Measurements from ENCODE around the gene PGGHG.

PGGHG gene

DNA sequence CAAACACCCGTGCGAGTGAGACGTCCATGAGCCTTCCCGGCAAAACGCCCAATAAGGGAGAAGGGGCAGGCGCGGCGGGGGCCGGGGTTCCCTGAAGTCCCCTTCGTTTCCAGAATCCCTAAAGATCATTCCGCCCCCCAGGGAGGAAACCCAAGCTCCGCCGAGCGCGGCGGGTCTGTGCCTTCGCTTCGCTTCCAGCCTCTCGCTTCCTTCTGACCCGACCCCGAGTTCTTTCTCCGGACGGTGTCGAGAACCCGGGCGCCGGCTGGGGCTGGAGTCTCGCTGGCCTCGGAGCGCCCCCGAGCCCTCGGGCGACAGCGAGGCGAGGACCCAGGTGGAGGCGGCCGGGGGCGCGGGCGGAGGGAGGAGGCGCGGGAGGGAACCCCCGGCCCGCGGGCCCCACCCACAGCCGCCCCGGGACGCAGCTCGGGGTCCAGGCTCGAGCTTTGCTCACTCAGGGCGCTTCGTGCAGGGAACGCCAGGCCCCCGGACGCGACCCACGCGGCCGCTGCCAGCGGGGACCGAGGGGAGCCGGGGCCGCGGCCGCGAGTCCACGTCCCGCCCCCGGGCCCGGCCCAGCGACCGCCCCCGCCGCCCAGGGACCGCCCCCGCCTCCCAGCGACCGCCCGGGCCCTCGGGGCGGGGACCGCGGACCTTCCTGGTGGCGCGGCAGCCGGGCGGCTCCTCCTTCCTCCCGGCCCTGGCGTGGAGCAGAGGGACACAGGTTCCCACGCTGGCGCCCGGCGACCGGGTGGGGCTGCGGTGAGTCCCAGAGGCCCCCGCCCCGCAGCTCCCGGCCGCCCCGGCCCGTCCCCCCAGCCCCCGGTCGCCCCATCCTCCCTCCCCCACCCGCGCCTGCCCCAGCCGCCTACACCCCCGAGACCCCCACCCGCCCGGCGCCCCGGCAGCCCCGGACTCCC is at the start of gene PGGHG:
Gene PGGHG, plus strand, starts transcription at position 649 of the 920 bp plus-strand sequence. CDS start 691 bp downstream, outside the sequence.
- Histone ChIP-seq H3K36me3 (ENCODE audit: control insufficient read depth in 2 of 2, insufficient read depth in 2 of 2, low read length in 2 of 2) (no peaks in the 10 kb centered on the region), H3K4me3 (ENCODE audit: low read length in 2 of 2) (peak within 1 kb of the TSS; percentile 47 to 77), H3K4me1 (ENCODE audit: control insufficient read depth, insufficient read depth, low read length) (peaks cover 16% of the 10 kb centered on the region), H3K9ac (ENCODE audit: low read length in 2 of 2) (peak within 1 kb of the TSS; percentile 35 to 60), H3K9me3 (ENCODE audit: control insufficient read depth in 2 of 2, low read length in 2 of 2) (no peaks in the 10 kb centered on the region), H3K27ac (ENCODE audit: low read length) (no peak within 1 kb of the TSS), H3K27me3 (ENCODE audit: control insufficient read depth in 1 of 2, insufficient read depth in 2 of 2, low read length in 2 of 2) (peaks cover 9 to 11% of the 10 kb centered on the region in 2 donors)

DNA sequence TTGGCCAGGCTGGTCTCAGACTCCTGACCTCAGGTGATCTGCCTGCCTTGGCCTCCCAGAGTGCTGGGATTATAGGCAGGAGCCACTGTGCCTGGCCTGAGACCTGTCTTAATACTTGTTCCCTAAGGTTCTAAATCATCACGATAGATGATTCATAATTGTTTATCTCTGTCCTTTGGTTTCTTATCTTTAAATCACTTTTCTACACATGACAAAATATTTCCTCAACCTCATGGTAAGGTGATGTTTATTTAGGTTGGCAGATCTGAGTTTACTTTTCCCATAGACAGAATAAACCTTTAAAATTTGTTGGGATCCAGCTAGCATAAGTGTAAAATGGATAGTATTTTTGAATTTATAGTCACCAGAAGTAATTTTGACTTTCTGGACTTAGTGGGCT is 48.6 kb upstream of the PGGHG start:
- Histone ChIP-seq H3K27ac (ENCODE audit: low read length) (no peak overlapping the region), H3K9me3 (ENCODE audit: control insufficient read depth in 2 of 2, low read length in 2 of 2) (no peaks in the 10 kb centered on the region), H3K4me3 (ENCODE audit: low read length in 2 of 2) (no peak overlapping the region), H3K9ac (ENCODE audit: low read length in 2 of 2) (no peak overlapping the region), H3K36me3 (ENCODE audit: control insufficient read depth in 2 of 2, insufficient read depth in 2 of 2, low read length in 2 of 2) (peaks cover 19 to 24% of the 10 kb centered on the region in 2 donors), H3K27me3 (ENCODE audit: control insufficient read depth in 1 of 2, insufficient read depth in 2 of 2, low read length in 2 of 2) (no peaks in the 10 kb centered on the region), H3K4me1 (ENCODE audit: control insufficient read depth, insufficient read depth, low read length) (peaks cover 7% of the 10 kb centered on the region)

DNA sequence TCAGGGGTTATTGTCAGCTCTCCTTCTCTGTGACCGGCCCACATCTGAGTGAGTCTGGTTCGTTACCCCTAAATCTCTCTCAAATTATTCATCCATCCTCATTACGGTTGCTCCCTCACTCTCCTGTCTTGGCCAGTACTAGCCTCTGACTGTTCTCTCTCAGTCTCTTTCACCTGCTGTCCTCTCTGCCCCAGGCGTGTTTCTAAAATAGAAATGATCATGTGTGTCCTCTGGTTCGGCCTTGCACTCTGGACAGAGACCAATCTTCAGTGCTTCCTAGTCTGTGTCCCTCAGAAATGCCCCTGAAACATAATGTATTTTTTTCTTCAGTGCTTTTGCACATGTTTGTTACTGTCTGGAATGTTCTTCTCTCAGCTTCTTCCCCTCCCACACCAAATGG is 47.3 kb upstream of the PGGHG start:
- peaks cover 2% of the 10 kb centered on the region for H3K4me1 ChIP-seq (ENCODE audit: control insufficient read depth, insufficient read depth, low read length)
- no peak overlapping the region for H3K27ac ChIP-seq (ENCODE audit: low read length)
- H3K4me3 ChIP-seq (ENCODE audit: low read length in 2 of 2), result no peak overlapping the region
- no peaks in the 10 kb centered on the region for H3K9me3 ChIP-seq (ENCODE audit: control insufficient read depth in 2 of 2, low read length in 2 of 2)
- no peak overlapping the region for H3K9ac ChIP-seq (ENCODE audit: low read length in 2 of 2)
- no peaks in the 10 kb centered on the region for H3K27me3 ChIP-seq (ENCODE audit: control insufficient read depth in 1 of 2, insufficient read depth in 2 of 2, low read length in 2 of 2)
- H3K36me3 ChIP-seq (ENCODE audit: control insufficient read depth in 2 of 2, insufficient read depth in 2 of 2, low read length in 2 of 2), result peaks cover 31 to 36% of the 10 kb centered on the region in 2 donors

DNA sequence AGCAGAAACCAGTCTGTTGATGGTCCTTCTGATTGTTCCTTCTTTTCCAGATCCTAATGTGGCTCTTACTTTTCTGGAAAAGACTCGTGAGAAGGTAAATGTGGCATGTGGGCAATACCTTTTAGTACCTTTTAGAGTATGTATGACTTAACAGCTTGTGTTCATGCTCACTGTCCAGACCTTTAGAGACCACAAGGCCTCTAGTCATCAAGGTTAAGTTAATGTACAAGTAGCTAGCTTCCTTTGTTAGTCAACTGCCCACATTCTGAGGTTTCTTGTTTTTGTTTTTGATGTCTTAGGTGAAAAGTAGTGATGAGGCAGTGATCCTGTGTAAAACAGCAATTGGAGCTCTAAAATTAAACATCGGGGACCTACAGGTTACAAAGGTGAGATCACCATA is 44.5 kb upstream of the PGGHG start:
- Histone ChIP-seq H3K9ac (ENCODE audit: low read length in 2 of 2) (no peak overlapping the region), H3K36me3 (ENCODE audit: control insufficient read depth in 2 of 2, insufficient read depth in 2 of 2, low read length in 2 of 2) (peaks cover 50 to 55% of the 10 kb centered on the region in 2 donors), H3K4me1 (ENCODE audit: control insufficient read depth, insufficient read depth, low read length) (no peaks in the 10 kb centered on the region), H3K9me3 (ENCODE audit: control insufficient read depth in 2 of 2, low read length in 2 of 2) (no peaks in the 10 kb centered on the region), H3K4me3 (ENCODE audit: low read length in 2 of 2) (no peak overlapping the region), H3K27me3 (ENCODE audit: control insufficient read depth in 1 of 2, insufficient read depth in 2 of 2, low read length in 2 of 2) (no peaks in the 10 kb centered on the region), H3K27ac (ENCODE audit: low read length) (no peak overlapping the region)

DNA sequence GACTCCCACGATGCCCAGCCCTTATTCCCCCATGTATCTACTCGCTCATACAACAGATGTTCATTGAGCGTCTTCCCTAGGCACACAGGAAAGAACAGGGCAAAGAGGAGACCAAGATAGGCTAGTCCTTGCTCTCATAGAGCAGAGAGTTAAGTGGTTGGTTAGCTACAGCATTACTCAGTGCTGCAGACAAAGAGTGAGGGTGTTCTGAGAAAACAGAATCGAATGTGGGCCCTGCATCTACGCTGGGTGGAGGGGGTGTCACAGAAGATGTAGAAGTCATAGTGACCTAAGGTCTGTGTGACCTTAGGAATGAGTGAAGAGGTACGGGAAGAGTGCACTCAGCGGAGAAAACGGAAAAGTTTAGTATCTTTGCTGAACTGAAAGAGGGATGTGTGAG is 39.9 kb upstream of the PGGHG start:
- peaks cover 61 to 65% of the 10 kb centered on the region in 2 donors for H3K36me3 ChIP-seq (ENCODE audit: control insufficient read depth in 2 of 2, insufficient read depth in 2 of 2, low read length in 2 of 2)
- no peak overlapping the region for H3K4me3 ChIP-seq (ENCODE audit: low read length in 2 of 2)
- H3K9me3 ChIP-seq (ENCODE audit: control insufficient read depth in 2 of 2, low read length in 2 of 2), result no peaks in the 10 kb centered on the region
- H3K9ac ChIP-seq (ENCODE audit: low read length in 2 of 2), result no peak overlapping the region
- H3K27me3 ChIP-seq (ENCODE audit: control insufficient read depth in 1 of 2, insufficient read depth in 2 of 2, low read length in 2 of 2), result no peaks in the 10 kb centered on the region
- H3K27ac ChIP-seq (ENCODE audit: low read length), result no peak overlapping the region
- H3K4me1 ChIP-seq (ENCODE audit: control insufficient read depth, insufficient read depth, low read length), result no peaks in the 10 kb centered on the region

DNA sequence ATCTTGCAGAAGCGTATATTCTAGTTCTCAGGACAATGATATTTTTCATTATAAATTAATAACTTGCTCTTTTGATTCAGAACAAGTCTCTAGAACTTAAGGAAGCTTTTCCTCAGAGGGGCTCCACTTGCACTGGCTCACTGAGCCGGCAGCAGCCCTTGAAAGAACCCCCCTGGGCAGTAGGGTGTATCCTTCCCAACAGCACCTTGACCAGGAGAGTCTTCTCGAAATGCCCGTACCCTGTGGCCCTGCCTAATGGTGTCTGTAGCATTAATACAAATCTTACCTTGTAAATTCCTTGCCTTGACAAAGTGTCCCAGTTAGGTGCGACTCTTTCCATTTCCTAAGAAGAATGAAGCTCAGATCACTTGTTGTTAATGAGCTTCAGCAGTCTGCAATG is 38.7 kb upstream of the PGGHG start:
- no peaks in the 10 kb centered on the region for H3K9me3 ChIP-seq (ENCODE audit: control insufficient read depth in 2 of 2, low read length in 2 of 2)
- peaks cover 52 to 58% of the 10 kb centered on the region in 2 donors for H3K36me3 ChIP-seq (ENCODE audit: control insufficient read depth in 2 of 2, insufficient read depth in 2 of 2, low read length in 2 of 2)
- no peaks in the 10 kb centered on the region for H3K4me1 ChIP-seq (ENCODE audit: control insufficient read depth, insufficient read depth, low read length)
- H3K27me3 ChIP-seq (ENCODE audit: control insufficient read depth in 1 of 2, insufficient read depth in 2 of 2, low read length in 2 of 2), result no peaks in the 10 kb centered on the region
- H3K9ac ChIP-seq (ENCODE audit: low read length in 2 of 2), result no peak overlapping the region
- no peak overlapping the region for H3K4me3 ChIP-seq (ENCODE audit: low read length in 2 of 2)
- no peak overlapping the region for H3K27ac ChIP-seq (ENCODE audit: low read length)

DNA sequence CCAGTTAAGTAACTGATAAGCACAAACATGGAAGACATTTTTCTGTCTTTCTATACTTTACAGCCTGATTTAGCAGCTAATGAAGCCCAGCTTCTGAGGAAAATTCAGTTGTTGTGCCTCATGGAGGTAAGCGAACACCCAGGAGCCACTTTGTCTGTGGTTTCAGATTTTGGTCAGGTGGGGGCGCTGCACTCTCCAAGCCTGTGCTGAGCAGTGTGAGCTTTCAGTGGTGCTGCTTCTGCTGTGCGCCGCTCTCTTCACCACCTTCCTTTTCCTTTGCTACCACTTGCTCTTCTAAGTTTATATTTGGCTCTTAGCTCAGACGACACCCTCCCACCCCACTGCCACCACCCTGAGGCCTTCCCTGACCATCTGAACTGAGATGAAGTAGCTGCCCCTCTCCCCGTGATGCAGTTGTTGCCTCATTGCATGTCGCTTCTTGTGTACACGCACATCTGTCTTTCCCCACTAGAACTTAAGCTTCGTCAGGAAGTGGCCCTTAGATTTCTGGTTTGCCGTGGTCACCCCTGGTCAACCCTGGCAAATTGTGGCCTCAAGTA is 38.1 kb upstream of the PGGHG start:
- H3K9ac ChIP-seq (ENCODE audit: low read length in 2 of 2), result no peak overlapping the region
- H3K36me3 ChIP-seq (ENCODE audit: control insufficient read depth in 2 of 2, insufficient read depth in 2 of 2, low read length in 2 of 2), result peaks cover 46 to 52% of the 10 kb centered on the region in 2 donors
- no peaks in the 10 kb centered on the region for H3K27me3 ChIP-seq (ENCODE audit: control insufficient read depth in 1 of 2, insufficient read depth in 2 of 2, low read length in 2 of 2)
- H3K9me3 ChIP-seq (ENCODE audit: control insufficient read depth in 2 of 2, low read length in 2 of 2), result no peaks in the 10 kb centered on the region
- H3K27ac ChIP-seq (ENCODE audit: low read length), result no peak overlapping the region
- no peaks in the 10 kb centered on the region for H3K4me1 ChIP-seq (ENCODE audit: control insufficient read depth, insufficient read depth, low read length)
- no peak overlapping the region for H3K4me3 ChIP-seq (ENCODE audit: low read length in 2 of 2)

DNA sequence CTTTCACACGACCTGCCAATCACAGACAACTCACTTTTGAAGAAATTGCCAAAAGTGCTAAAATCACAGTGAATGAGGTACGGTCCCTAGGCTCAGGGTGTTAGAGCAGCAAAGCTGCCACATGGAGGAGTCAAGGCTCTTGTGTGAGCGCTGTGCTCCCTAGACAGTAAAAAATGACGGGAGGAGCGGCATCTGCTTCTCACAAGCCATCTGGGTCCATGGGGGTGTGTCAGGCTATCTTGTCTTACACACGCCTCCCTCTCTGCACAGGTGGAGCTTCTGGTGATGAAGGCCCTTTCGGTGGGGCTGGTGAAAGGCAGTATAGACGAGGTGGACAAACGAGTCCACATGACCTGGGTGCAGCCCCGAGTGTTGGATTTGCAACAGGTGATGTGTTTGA is 37.4 kb upstream of the PGGHG start:
- Histone ChIP-seq H3K4me1 (ENCODE audit: control insufficient read depth, insufficient read depth, low read length) (no peaks in the 10 kb centered on the region), H3K4me3 (ENCODE audit: low read length in 2 of 2) (no peak overlapping the region), H3K36me3 (ENCODE audit: control insufficient read depth in 2 of 2, insufficient read depth in 2 of 2, low read length in 2 of 2) (peaks cover 40 to 46% of the 10 kb centered on the region in 2 donors), H3K9me3 (ENCODE audit: control insufficient read depth in 2 of 2, low read length in 2 of 2) (no peaks in the 10 kb centered on the region), H3K27ac (ENCODE audit: low read length) (no peak overlapping the region), H3K9ac (ENCODE audit: low read length in 2 of 2) (no peak overlapping the region), H3K27me3 (ENCODE audit: control insufficient read depth in 1 of 2, insufficient read depth in 2 of 2, low read length in 2 of 2) (no peaks in the 10 kb centered on the region)

DNA sequence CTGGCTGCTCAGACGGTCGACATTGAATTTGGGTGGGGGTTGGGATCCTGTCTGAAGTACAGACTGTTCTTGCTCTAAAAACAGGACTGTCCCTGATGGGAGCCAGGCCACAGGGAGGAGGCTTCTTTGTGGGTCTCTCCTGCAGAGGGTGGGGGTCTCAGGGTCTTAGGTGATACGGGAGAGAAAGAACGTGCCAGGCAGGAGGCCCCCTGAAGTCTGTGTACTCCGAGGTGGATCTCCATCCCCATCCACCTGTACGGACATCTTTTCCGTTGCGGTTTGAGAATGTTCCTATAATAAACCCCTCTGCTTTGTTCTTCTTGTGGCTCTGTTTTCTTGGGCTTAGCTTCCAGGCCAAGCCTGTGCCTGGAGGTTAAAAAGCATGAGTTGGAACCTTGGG is 36.3 kb upstream of the PGGHG start:
- no peak overlapping the region for H3K9ac ChIP-seq (ENCODE audit: low read length in 2 of 2)
- H3K9me3 ChIP-seq (ENCODE audit: control insufficient read depth in 2 of 2, low read length in 2 of 2), result no peaks in the 10 kb centered on the region
- H3K27me3 ChIP-seq (ENCODE audit: control insufficient read depth in 1 of 2, insufficient read depth in 2 of 2, low read length in 2 of 2), result no peaks in the 10 kb centered on the region
- H3K4me1 ChIP-seq (ENCODE audit: control insufficient read depth, insufficient read depth, low read length), result no peaks in the 10 kb centered on the region
- H3K36me3 ChIP-seq (ENCODE audit: control insufficient read depth in 2 of 2, insufficient read depth in 2 of 2, low read length in 2 of 2), result peaks cover 32 to 42% of the 10 kb centered on the region in 2 donors
- H3K4me3 ChIP-seq (ENCODE audit: low read length in 2 of 2), result no peak overlapping the region
- no peak overlapping the region for H3K27ac ChIP-seq (ENCODE audit: low read length)

DNA sequence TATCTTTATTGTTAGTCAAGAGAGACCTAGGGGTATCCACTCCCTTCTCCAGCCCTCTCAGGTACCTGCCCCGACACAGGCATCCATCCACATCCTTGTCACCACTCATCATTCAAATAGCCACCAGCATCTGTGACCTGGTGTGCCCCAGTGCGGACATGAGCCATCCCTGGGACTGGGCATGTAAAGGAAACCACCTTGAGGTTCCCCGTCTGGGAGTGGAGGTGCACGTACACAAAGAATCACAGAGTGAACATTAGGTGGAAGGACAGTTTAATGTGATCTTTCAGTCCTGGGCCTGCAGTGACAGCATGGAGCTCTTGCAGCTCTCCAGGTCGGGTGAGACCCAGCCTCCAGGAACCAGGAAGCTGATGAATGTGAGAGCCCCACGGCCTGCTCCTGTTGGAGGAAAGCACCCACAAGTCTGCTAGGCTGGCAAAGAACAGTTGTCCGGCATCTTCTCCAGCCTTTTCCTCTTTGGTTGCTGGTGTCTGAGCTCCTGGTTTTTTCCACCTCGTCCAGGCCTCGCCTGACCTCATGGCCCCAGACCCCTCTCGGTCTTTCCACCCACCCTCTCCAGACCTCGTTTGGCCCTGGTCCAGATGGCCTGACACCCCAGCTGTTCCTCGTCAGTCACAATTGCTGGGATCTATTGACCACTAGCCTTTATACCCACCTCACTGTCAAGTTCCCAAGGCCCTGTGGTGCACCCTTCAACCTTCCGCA is 35.6 kb upstream of the PGGHG start:
- H3K9me3 ChIP-seq (ENCODE audit: control insufficient read depth in 2 of 2, low read length in 2 of 2), result no peaks in the 10 kb centered on the region
- no peaks in the 10 kb centered on the region for H3K4me1 ChIP-seq (ENCODE audit: control insufficient read depth, insufficient read depth, low read length)
- H3K36me3 ChIP-seq (ENCODE audit: control insufficient read depth in 2 of 2, insufficient read depth in 2 of 2, low read length in 2 of 2), result peaks cover 26 to 39% of the 10 kb centered on the region in 2 donors
- H3K9ac ChIP-seq (ENCODE audit: low read length in 2 of 2), result no peak overlapping the region
- no peak overlapping the region for H3K4me3 ChIP-seq (ENCODE audit: low read length in 2 of 2)
- no peak overlapping the region for H3K27ac ChIP-seq (ENCODE audit: low read length)
- peaks cover 0 to 3% of the 10 kb centered on the region in 2 donors for H3K27me3 ChIP-seq (ENCODE audit: control insufficient read depth in 1 of 2, insufficient read depth in 2 of 2, low read length in 2 of 2)

Measured in stomach smooth muscle (tissue), 2 donors.